Stimulated activated naive CD8-positive, alpha-beta T cell treated with anti-CD3 and anti-CD28 coated beads, Interleukin-15, amount 100 ng/mL, for 72 hours (primary cell): ENCODE measurements around the gene LDLRAD4.
"Not testable (repeated sequence)": the region's sequence is repeated elsewhere in the genome, so short reads cannot be mapped to it uniquely, and the experiment has no call there.

Source experiments
- ATAC-seq: fragments of 150-1000 bp; cut with Tn5 transposase; 2 replicates; pipeline ENCODE4 v1.10.0; 2021; ENCODE audit warnings: mild to moderate bottlenecking, moderate library complexity
- DNase-seq, 2 donors: peaks; one replicate each; pipeline ENCODE4 v3.0.0; 2021 to 2022
- H3K27ac Mint-ChIP-seq, 2 donors: one replicate each; pipeline ENCODE4 v1.8.0; 2022; ENCODE audit warnings: mild to moderate bottlenecking in 2 of 2, mixed read lengths in 2 of 2, moderate library complexity in 2 of 2
- H3K27me3 Mint-ChIP-seq: one replicate; pipeline ENCODE4 v1.8.0; 2022; ENCODE audit warnings: mixed read lengths
- H3K4me1 Mint-ChIP-seq: one replicate; pipeline ENCODE4 v1.8.0; 2022; ENCODE audit warnings: mild to moderate bottlenecking, mixed read lengths
- H3K4me3 Mint-ChIP-seq, 2 donors: one replicate each; pipeline ENCODE4 v1.8.0; 2022; ENCODE audit warnings: mild to moderate bottlenecking in 2 of 2, mixed read lengths in 2 of 2, moderate library complexity in 1 of 2
- H3K9me3 Mint-ChIP-seq, 2 donors: one replicate each; pipeline ENCODE4 v1.8.0; 2022; ENCODE audit warnings: mixed read lengths in 2 of 2

The LDLRAD4 gene

DNA sequence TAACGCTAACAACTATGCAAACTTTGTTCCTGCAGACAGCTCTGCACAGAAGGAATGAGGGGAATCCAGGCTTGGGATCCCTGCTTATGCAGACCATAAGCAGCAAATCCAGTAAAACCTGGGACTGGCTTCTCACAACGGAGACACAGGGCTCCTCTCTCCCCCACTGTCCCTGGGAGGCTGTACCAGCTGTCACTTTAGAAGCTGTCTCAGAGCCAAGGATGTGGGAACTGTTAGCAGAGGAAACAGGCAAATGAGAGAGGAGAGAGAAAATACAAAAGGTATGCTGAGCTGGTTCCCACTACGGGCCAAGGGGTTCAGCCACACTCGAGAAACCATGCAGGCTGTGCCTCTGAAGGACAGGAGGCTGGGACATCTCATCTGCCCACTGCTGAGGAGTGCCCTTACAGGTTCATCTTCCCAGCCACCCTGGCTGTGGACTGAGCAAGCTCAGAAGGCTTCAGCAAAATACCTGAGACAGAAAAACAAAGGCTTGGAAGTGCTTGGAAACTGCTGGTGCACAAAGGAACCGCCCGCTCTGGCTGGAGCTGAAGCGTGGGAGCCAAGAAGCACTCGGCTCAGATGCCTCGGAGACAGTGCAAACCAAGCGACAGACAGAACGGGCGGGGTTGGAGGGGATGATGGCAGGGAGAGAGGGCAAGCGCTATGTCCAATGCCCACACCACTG is 435.3 kb downstream of the LDLRAD4 start:
- peak overlapping the region in 1 of 2 donors; percentile 67 for H3K27ac Mint-ChIP-seq
- peaks cover 11% of the 10 kb centered on the region for H3K4me1 Mint-ChIP-seq
- ATAC-seq, result no peak

DNA sequence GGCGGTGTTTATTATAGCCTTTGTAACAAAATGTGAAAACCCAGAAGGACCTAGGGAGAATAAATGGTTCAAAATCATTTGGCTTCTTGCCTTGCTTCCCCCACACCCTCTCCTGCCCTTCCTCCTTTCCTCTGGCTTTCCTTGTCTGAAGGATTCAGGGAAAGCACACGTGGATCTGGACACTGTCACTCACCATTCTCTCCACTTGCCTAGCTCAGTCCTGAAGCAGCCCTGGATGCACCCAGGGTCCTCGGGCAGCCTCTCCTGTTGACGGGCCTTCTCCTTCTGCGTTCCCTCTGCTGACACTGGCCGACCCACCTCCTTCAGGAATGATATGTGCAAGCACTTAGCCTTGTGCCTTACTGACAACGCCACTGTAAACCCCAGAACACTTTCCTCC is 439.4 kb downstream of the LDLRAD4 start:
- Mint-ChIP-seq H3K4me1 (peaks cover 13% of the 10 kb centered on the region), H3K27ac (no peak overlapping the region), H3K4me3 (no peak overlapping the region), H3K27me3 (no peaks in the 10 kb centered on the region), H3K9me3 (no peaks in the 10 kb centered on the region)
- ATAC-seq (peak; percentile 5), DNase-seq (no peak)

More for the DNA sequence above, 435.3 kb downstream of the LDLRAD4 start:
- no peaks in the 10 kb centered on the region for H3K9me3 Mint-ChIP-seq
- H3K27me3 Mint-ChIP-seq, result no peaks in the 10 kb centered on the region
- no peak for DNase-seq
- no peak overlapping the region for H3K4me3 Mint-ChIP-seq

DNA sequence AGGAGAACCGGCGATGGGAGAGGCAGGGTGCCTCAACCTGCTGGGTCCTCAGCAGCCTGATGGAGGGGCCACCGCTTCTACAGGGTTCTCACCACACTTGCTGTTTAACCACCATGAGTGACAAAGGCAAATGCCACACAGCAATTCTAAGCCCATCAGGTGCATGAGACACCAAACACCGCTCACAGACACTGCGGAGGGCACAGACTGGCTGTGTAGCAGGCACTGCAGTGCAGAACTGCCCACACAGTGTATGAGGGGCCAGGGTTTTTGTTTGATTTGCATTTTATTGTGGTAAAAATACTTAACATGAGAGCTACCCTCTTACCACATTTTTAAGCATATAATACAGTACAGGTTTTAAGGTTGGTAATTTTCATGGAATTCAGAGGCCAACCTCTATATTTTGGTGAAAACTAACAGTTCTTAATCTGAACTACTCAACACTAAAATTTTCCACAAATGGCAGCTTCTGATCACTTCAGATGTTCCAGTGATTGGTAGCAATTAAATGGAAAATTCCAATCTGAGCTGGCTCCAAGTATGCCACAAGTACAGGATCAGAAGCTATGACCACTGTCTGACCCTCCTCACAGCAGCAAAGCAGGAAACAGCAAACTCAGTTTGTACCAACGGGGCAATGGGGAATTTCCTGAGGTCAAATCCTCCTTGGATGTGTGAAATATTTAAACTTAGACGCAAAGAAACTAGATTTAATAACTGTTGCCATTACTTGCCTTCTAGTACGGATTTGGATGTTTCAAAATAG is 440.1 kb downstream of the LDLRAD4 start:
- peaks cover 13% of the 10 kb centered on the region for H3K4me1 Mint-ChIP-seq

DNA sequence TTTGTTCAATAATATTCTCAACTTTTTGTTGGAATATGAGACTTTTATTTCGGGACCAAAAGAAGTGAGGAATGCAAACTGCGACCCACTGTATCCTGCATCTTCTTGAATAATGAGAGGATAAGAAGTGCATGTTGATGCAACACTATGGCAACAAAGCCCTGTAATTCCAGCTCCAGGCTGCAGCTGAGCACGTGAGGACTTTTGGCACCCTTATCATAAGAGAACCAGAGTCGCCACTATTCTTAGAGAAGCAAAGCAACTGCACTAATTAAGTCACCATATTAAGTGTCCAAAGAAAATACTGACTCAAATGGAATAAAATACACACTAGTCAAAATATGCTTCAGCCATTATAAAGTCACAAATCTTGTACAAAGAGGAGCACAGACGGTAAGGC is 441.9 kb downstream of the LDLRAD4 start:
- ATAC-seq, result no peak
- no peak for DNase-seq
- no peaks in the 10 kb centered on the region for H3K9me3 Mint-ChIP-seq

More for the DNA sequence above, 440.1 kb downstream of the LDLRAD4 start:
- Mint-ChIP-seq H3K27me3 (no peaks in the 10 kb centered on the region), H3K27ac (peak overlapping the region in 1 of 2 donors; percentile 34), H3K9me3 (no peaks in the 10 kb centered on the region), H3K4me3 (no peak overlapping the region)
- no peak for DNase-seq
- ATAC-seq, result peak; percentile 45

DNA sequence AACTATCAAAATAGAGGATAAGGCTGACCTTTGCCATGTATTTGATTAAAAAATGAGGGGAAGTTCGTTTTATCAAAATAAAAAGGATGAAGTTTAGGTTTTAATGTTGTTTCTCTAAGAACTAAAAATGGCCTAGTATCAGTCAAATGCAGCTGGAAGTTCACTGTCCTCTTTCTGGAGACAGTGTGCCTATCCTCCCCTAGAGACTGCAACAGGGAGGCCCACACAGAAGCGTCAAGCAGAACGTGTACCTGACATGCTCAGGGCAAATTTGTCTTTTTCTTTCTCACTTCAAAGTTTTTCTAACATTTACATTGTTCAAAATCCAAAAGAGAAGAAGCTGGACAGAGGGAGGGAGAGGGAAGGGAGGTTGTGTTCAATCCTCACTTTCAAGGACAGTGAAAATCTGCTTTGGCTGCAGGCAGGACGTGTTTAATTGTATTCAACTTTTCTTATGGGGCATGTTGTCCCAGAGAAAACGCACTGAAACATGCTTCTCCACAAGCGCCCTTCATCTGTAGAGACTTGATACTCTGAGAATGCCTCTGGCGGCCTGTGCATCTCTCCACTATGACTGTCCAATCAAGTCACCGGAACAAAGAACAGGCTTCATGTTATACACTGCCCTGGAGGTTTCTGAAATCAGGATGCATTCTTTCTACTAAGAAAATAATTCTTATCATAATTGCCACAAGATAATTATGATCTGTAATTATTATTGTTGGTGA is 442.7 kb downstream of the LDLRAD4 start:
- Mint-ChIP-seq H3K27me3 (no peaks in the 10 kb centered on the region), H3K4me1 (peaks cover 13% of the 10 kb centered on the region), H3K9me3 (no peaks in the 10 kb centered on the region), H3K27ac (no peak overlapping the region), H3K4me3 (no peak overlapping the region)
- no peak for ATAC-seq
- DNase-seq, result no peak

More for the DNA sequence above, 441.9 kb downstream of the LDLRAD4 start:
- H3K27ac Mint-ChIP-seq, result no peak overlapping the region
- H3K4me1 Mint-ChIP-seq, result peaks cover 13% of the 10 kb centered on the region
- H3K27me3 Mint-ChIP-seq, result no peaks in the 10 kb centered on the region
- H3K4me3 Mint-ChIP-seq, result no peak overlapping the region

DNA sequence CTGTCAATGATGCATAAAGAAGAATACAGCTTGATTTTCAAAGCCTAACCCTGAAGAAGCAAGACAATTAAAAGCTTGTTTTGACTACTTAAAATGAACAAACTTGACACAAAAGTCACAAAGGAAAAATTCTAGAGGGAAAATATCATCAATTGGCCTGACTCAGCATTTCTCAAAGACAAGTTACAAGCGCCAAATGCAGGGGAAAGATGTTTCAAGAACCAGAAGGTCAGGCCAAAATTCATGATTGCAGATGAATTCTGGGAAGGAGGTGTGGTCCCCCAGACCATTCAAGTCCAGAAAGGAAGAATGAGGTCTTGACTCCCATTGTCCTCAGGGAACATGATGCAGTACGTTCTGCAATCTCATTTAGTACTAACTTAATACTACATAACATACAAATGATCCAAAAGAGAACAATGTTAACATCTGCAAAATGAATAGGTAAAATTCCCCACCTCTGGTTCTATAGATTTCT is 443.3 kb downstream of the LDLRAD4 start:
- DNase-seq (no peak), ATAC-seq (no peak)
- Mint-ChIP-seq H3K27me3 (no peaks in the 10 kb centered on the region), H3K4me3 (no peak overlapping the region), H3K4me1 (peaks cover 13% of the 10 kb centered on the region), H3K9me3 (no peaks in the 10 kb centered on the region), H3K27ac (no peak overlapping the region)

DNA sequence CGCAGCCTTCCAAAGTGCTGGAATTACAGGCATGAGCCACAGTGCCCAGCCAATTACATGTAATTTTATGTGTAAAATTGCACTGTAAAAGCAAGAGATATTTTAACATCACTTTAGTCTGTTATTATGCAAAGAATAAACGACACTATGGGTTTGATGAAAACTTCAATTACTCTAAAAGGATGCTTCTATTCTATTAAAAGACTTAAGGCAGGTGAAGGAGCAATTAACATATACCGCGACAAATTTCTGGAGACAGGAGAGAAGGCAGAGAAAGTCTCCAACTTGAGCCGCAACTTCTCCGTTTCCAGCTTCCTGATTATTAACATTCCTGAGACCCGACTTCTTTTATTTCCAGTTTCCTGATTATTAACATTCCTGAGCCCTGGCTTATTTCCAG is 454.1 kb downstream of the LDLRAD4 start:
- H3K4me1 Mint-ChIP-seq, result peaks cover 8% of the 10 kb centered on the region
- ATAC-seq (peak; percentile 39), DNase-seq (no peak)
- H3K27me3 Mint-ChIP-seq, result no peaks in the 10 kb centered on the region
- H3K27ac Mint-ChIP-seq, result no peak overlapping the region
- no peaks in the 10 kb centered on the region for H3K9me3 Mint-ChIP-seq
- H3K4me3 Mint-ChIP-seq, result no peak overlapping the region

DNA sequence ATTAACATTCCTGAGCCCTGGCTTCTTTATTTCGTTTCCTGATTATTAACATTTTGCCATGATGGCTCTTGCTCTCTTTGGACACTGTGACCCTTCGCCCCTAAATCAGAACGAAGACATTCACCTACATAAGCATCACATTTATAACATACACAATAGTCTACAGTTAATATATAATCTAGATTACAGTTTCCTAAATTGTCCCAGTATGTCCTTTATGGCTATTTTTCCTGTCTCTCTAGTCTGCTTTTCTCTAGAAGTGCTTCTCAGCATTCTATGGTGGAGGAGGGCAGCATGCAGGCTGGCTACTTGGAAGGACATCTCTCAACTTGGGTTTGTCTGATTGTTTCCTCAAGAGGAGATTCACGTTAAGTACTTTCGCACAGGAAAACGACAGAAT is 457.9 kb downstream of the LDLRAD4 start:
- no peaks in the 10 kb centered on the region for H3K27me3 Mint-ChIP-seq
- ATAC-seq (no peak), DNase-seq (no peak)
- H3K27ac Mint-ChIP-seq, result no peak overlapping the region
- no peaks in the 10 kb centered on the region for H3K9me3 Mint-ChIP-seq
- H3K4me3 Mint-ChIP-seq, result no peak overlapping the region
- H3K4me1 Mint-ChIP-seq, result peaks cover 17% of the 10 kb centered on the region

DNA sequence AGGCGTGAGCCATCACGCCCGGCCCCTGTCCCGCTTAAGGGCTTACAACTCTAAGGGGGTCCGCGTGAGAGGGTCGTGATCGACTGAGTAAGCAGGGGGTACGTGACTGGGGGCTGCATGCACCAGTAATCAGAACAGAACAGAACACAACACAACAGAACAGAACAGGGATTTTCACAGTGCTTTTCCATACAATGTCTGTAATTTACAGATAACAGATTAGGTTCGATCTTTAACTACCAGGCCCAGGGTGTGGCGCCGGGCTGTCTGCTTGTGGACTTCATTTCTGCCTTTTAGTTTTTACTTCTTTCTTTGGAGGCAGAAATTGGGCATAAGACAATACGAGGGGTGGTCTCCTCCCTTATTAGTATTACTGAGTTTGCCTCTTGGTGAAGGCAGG is 458.8 kb downstream of the LDLRAD4 start:
- not testable (repeated sequence) for H3K9me3 Mint-ChIP-seq, H3K27me3 Mint-ChIP-seq, DNase-seq, H3K4me3 Mint-ChIP-seq, ATAC-seq
- H3K27ac Mint-ChIP-seq, result peak overlapping the region in 1 of 2 donors; percentile 85
- peaks cover 17% of the 10 kb centered on the region for H3K4me1 Mint-ChIP-seq

DNA sequence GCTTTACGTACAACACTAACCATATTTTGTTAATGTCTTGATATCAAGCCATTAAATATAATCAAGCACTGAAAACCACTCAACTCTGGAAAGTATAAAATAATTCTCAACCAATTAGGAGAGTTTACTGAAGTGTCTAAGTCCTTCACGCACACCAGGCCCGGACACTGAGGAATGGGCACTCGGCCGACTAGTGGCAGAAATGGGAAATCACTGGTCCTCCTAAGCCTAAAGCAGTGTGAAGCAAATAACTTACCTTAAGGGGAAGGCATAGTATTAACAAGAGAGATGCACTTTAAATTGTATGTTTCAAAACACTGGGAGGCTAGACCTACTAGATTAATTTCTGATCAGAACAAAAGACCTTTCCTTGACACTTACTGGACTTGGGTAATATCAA is 462.1 kb downstream of the LDLRAD4 start:
- ATAC-seq (no peak), DNase-seq (no peak)
- Mint-ChIP-seq H3K27ac (no peak overlapping the region), H3K4me1 (peaks cover 17% of the 10 kb centered on the region), H3K9me3 (no peaks in the 10 kb centered on the region), H3K4me3 (no peak overlapping the region), H3K27me3 (no peaks in the 10 kb centered on the region)

DNA sequence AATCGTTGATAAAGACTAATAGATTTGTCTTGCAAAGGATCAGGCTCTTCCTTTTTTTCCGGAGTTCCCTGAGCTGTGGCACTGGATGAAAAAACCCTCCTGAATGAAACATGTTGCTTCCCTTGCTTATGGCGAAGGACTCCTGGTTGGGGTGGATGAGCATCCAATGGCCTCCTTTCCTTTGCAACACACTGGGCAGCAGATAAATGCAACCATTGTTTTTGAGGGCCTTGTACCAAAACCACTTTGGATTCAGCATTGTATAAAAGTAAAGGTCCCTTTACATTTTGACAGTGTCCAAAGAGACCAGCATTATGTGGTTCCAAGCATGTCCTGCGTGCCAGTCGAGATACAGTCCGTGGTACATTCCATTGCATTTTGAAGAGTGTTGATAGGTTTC is 463.1 kb downstream of the LDLRAD4 start:
- no peak overlapping the region for H3K4me3 Mint-ChIP-seq
- no peak for ATAC-seq
- H3K27ac Mint-ChIP-seq, result no peak overlapping the region
- H3K27me3 Mint-ChIP-seq, result no peaks in the 10 kb centered on the region
- no peak for DNase-seq
- peaks cover 17% of the 10 kb centered on the region for H3K4me1 Mint-ChIP-seq
- no peaks in the 10 kb centered on the region for H3K9me3 Mint-ChIP-seq

DNA sequence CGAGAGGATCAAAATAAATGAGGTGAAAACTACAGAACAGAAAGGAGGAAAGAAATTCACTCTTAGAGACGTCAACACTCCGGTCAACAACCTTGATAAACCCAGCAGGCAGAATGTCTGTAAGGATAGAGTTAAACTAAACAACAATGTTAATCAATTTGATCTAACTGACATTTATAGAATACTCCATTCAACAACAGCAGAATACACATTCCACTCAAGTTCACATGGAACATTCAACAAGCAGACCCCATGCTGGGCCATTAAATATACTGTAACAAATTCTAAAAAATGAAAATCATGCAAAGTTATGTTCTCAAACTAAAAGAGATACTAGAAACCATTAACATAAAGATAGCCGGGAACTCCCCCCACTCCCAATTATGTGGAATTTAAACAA is 466.0 kb downstream of the LDLRAD4 start:
- Mint-ChIP-seq H3K4me3 (no peak overlapping the region), H3K9me3 (no peaks in the 10 kb centered on the region), H3K4me1 (peaks cover 12% of the 10 kb centered on the region), H3K27me3 (no peaks in the 10 kb centered on the region), H3K27ac (no peak overlapping the region)
- no peak for ATAC-seq
- no peak for DNase-seq

DNA sequence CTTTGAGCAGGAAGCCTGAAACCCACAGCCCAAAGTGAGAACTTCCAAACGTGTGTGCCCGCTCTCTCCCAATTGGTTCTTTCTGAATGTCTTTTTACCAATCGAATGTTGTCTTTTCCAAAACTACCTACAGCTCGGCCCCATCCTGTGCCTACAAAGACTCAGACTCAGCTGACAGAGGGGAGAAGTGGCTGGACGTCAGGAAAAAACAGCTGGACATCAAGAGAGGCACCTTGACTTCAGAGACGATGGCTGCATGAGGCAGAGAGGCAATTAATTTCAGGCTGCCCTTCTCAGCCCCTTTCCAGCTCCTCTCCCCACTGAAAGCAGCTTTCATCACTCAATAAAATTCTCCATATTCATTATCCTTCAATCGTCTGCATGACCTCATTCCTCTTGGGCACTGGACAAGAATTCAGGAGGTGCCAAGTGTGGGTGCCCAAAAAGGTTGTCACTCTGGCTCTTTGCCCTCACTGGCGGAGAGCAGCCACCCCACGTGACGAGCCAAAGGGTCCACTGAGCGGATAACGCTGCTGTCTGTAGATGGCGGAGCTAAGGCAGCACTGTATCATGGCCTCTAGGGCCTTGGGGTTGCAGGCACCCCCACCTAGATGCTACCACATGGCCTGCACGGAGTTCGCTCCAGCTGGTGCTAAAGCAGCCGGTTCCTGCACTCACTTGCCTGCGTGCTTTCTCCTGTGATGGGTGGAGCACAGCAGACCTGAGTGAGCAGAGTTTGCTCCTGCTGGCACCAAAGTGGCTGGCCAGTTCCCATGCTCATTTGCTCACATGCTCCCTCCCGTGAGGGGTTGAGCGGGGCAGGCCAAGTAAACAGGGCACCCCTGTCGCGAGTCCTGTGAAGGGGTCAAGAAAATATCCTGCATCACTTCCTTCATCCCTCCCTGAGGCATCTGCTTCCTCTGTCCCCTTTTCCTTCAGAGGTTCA is 469.9 kb downstream of the LDLRAD4 start:
- Mint-ChIP-seq H3K4me1 (peaks cover 20% of the 10 kb centered on the region), H3K9me3 (peaks cover 9 to 14% of the 10 kb centered on the region in 2 donors), H3K27me3 (no peaks in the 10 kb centered on the region), H3K27ac (no peak overlapping the region), H3K4me3 (no peak overlapping the region)
- DNase-seq, result no peak
- ATAC-seq, result no peak

DNA sequence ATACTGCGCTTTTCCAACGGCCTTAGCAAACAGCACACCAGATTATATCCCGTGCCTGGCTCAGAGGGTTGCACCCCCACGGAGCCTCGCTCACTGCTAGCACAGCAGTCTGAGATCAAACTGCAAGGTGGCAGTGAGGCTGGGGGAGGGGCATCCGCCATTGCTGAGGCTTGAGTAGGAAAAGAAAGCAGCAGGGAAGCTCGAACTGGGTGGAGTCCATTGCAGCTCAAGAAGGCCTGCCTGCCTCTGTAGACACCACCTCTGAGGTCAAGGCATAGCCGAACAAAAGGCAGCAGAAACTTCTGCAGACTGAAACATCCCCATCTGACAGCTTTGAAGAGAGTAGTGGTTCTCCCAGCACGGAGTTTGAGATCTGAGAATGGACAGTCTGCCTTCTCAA is 471.5 kb downstream of the LDLRAD4 start:
- not testable (repeated sequence) for H3K27ac Mint-ChIP-seq, DNase-seq, H3K27me3 Mint-ChIP-seq, H3K4me3 Mint-ChIP-seq, ATAC-seq
- H3K4me1 Mint-ChIP-seq, result peaks cover 20% of the 10 kb centered on the region
- H3K9me3 Mint-ChIP-seq, result peaks cover 10 to 14% of the 10 kb centered on the region in 2 donors

DNA sequence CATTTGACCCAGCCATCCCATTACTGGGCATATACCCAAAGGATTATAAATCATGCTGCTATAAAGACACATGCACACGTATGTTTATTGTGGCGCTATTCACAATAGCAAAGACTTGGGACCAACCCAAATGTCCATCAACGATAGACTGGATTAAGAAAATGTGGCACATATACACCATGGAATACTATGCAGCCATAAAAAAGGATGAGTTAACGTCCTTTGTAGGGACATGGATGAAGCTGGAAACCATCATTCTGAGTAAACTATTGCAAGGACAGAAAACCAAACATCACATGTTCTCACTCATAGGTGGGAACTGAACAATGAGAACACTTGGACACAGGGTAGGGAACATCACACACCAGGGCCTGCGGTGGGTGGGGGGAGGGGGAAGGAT is 476.8 kb downstream of the LDLRAD4 start:
- not testable (repeated sequence) for DNase-seq, H3K27me3 Mint-ChIP-seq, H3K27ac Mint-ChIP-seq, H3K4me3 Mint-ChIP-seq, ATAC-seq
- Mint-ChIP-seq H3K4me1 (peaks cover 12% of the 10 kb centered on the region), H3K9me3 (peaks cover 21 to 23% of the 10 kb centered on the region in 2 donors)
